Endothelial cell of umbilical vein (primary cell): ENCODE data around the gene JSRP1.

ENCODE experiments used
- EZH2 ChIP-seq: IDR thresholded peaks from 2 replicates; pipeline ENCODE4 v1.6.1; 2012; ENCODE audit warnings: borderline replicate concordance, low read depth, mild to moderate bottlenecking, moderate library complexity, low read length, inconsistent platforms; ENCODE audit not compliant: severe bottlenecking
- MYC ChIP-seq: IDR thresholded peaks from one replicate; pipeline ENCODE4 v1.6.1; 2011; ENCODE audit warnings: mild to moderate bottlenecking, low read depth, low read length
- POLR2A ChIP-seq: IDR thresholded peaks from 2 replicates; pipeline ENCODE4 v1.6.1; 2012; ENCODE audit warnings: low read depth, mild to moderate bottlenecking, control low read depth, low read length
- POLR2AphosphoS5 ChIP-seq: IDR thresholded peaks from 2 replicates; pipeline ENCODE4 v1.6.1; 2012; ENCODE audit warnings: low read depth, mild to moderate bottlenecking, control low read depth, low read length, moderate library complexity; ENCODE audit not compliant: insufficient read depth
- TF ChIP-seq, protein P1 (sequence below): IDR thresholded peaks from 2 replicates; pipeline ENCODE4 v1.6.1; 2011; ENCODE audit not compliant: insufficient read depth, insufficient read length

- TF ChIP-seq EZH2 (no peak), POLR2A (no peak), MYC (no peak), POLR2AphosphoS5 (no peak)
- TF ChIP-seq, protein P1, sequence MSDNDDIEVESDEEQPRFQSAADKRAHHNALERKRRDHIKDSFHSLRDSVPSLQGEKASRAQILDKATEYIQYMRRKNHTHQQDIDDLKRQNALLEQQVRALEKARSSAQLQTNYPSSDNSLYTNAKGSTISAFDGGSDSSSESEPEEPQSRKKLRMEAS, result no peak
Observed at GRCh38 chr19:2248136-2249009, 7.8 kb downstream of the JSRP1 start.
